ENCODE data around the gene COG8.

Gene COG8

DNA sequence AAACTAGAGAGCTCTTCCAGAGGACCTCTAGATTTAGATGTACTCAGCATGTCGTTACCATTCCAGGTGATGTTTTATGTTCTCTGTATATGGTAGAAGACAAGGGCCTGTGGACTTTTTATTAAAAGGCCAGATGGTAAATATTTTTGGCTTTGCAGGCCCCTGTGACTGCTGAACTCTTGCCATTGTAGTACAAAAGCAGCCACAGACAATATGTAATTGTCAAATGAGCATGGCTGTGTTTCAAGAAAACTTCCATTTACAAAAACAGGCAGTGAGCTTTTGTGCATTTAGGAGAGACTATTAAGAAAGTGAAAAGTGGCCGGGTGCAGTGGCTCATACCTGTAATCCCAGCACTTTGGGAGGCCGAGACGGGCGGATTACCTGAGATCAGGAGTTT is 4.8 kb upstream of the COG8 start:
- DNase-seq: no peak

DNA sequence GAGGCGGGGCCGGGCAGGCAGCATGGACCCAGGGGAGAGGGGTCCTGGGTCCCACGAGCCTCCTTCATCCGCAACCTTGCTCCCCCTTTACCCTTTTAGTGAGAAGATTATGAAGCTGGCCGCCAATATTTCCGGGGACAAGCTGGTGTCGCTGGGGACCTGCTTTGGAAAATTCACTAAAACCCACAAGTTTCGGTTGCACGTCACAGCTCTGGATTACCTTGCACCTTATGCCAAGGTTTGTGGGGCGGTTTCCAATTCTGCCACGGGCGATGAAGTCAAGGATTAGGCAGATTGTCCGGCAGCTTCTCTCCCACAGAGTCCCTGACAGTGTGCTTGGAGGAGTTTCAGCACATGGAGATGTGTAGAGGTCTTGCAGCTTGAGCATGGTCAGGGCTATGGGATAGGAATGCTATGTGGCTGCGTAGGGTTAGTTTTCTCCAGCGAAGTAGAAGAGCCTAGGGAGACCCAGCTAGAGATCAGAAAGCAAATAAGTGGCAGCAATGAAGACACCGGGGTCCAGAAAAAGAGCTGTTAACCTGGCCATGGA is 806 bp upstream of the COG8 start:
- DNase-seq: peak; percentile 27

GRCh38 chr16:69338557-69339288 is 641 bp downstream of the COG8 start:
- DNase-seq: no peak

- no peak for DNase-seq
These were observed 4.7 kb downstream of the COG8 start for GRCh38 chr16:69334696-69335095.

DNA sequence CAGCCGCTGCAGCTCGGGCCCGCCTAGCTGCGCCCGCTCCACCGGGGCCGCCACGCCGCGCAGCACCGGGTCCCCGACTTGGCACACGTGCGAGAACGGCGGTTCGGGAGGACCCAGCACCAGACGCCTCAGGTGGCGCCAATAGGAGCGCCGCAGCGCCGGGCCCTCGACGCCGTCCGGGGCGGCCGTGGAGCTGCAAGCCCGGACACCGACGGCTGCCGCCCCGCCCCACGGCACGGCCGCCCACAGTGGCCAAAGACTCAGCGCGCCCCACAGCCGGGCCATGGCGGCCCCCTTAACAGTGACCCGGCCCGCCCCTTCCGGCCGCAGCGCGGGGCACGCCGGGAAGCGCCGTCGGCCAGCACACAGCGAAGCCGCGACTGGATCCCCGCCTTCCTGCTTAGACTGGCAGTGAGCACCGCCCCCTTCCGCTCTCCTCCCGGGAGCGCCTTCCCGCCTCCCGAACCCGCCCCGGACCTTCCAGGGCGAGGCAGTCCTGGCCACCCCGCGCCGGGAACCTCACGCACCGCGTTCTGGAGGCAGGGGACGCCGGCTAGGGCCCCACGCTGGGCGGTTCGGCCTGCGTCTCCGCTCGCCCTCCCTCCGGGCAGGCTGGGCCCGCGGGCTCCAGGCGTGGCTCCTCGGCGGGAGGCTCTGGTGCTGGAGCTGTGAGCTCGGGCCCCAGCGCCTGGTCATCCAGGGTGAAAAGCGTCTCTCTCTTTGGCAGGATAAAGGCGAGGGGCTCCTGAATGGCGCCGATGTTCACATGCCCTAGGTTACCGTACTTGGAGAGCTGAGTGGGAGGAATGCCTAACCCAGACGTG is 8.9 kb downstream of the COG8 start, which contains the start of gene PDF:
PDF (minus strand) TSS at position 303 of the 824 bp plus-strand sequence; CDS start at position 285, 18 bp downstream.
- DNase-seq: peak; percentile 90

DNA sequence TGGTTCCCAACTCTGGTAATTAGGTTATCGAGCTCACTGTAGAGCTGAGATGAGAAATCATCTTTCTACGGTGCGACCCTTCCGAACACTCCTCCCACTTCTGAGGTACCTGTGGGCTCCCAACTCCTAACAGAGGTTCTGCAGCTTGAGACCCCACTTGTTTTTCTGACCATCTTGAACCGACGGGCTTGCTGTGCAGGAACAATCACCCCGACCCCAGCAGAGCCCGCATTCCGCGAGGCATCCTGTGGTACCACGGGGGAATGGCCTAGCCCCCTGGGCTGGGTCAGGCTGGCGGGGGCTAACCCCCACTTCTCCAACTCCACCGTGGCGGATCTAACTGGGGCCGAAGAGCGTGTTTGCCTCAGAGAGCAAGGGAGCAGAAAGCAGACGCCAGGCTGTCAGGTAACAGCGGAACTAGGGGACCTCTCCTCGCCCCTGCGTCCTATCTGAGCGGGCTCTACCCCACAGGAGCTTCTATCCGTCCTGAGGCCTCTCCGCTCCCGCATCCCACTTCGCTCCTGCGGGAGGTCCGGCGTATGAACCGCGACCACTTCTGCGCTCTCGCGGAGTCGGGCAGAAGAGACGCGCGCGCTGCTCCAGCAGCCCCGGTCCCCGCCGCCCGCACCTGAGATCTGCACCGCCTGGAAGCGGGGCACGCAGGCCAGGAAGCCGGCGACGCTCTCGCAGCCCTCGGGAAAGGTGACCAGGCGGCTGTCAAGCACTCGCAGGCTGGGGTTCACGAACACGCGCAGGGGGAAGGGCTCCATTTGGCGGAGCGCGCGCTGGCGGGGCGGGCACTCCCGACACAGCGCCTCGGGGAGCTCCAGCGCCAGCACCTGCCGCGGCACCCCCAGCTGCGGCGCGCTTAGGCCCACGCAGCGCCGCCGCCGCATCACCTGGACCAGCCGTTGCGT is 9.7 kb downstream of the COG8 start:
- DNase-seq: peak; percentile 35

GRCh38 chr16:69328854-69329316 is 10.5 kb downstream of the COG8 start:
- DNase-seq: peak; percentile 66

DNA sequence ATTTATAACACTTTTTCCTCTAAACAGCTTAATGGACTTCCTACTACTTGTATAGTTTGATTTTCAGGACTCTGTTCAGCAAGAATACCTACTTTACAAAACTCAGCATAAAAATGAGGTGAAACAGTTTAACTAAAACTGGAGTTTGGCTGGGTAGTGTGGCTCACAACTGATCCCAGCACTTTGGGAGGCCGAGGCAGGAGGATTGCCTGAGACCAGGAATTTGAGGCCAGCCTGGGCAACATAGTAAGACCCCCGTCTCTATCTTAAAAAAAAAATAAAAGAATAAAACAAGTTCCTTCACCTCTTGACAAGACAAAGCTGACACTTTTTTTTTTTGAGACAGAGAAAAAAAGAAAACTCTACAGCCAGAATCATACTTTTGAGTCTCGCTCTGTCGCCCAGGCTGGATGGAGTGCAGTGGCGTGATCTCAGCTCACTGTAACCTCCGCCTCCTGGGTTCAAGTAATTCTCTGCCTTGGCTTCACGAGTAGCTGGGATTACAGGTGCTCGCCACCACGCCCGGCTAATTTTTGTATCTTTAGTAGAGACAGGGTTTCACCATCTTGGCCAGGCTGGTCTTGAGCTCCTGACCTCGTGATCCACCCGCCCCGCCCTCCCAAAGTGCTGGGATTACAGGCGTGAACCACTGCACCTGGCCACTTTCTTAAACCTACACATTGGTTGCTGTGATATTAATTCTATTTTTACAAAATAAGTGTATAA is 11.6 kb downstream of the COG8 start:
- DNase-seq: no peak

- DNase-seq: no peak
These were observed 13.0 kb downstream of the COG8 start for GRCh38 chr16:69326172-69326873.

DNA sequence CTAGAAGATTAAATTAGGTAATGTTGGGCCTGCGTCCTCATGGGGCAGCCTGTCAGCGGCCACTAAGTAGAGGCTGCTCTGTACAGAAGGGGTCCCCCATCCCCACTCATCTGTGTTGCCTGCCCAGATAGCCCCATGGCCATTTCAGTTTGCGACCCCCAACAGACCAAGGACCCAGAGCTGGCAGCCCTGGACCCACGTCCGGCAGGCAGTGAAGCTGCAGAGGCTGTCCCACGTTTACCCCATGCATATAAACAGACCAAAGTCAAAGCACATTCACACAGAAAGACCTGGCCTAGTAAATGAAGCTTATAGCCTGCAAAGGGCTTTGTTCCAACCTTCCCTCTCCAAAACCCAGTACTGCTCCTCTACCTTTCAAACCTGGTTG is 13.6 kb downstream of the COG8 start:
- no peak for DNase-seq

DNA sequence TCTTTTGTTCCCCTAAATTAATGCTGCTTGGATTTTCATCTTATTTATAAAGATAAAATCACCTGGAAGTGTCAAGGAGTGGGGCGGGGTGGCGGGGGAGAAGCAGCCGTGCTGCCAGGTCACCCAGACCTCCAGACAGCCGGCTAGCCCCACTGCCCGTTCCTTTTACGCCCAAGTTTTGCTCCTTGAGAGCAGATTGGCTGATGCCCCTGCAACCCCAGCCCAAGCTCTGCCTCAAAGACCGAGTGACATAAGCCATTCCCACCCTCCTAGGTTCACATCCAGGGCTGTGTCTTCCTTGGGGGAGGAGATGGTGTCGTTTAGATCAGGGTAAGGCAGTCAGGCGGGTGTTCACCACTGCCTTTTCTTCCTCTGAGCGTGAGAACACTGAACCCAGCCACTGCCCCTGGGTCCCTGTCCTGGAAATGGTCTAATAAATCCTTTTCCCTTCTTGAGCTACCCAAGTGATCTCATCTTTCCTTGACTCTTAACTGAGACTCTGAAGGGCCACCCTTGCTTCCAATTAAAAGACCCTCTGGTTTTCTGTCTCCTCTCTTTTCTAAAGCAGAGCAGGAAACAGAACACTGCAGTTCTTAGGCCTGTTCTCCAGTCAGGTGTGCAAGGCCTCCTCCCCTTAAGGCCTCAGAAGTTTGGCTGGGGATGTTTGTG is 14.6 kb downstream of the COG8 start:
- no peak for DNase-seq

DNA sequence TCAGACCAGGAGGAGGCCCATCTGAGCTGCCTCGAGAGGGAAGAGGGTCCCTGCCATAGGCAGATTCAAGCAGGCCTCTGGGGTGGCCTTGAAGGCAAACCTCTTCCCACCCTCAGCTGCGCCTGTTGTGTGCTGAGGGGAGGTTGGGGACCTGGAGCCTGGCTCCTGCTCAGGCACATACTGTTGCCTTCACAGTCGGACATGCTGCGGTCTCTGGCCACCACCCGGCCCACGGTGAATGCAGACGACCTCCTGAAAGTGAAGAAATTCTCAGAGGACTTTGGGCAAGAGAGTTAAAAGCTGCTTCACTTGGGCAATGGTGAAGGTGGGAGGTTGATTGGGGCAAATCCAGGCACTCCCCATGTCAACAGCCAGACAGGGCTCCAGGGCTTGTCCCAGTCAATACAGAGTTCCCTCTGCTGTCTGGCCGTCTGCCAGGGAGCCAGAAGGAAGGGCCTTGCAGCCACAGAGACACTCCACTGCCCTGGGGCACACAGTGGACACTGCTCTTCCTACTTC is 15.3 kb downstream of the COG8 start:
- DNase-seq: no peak

GRCh38 chr16:69323415-69323814 is 15.9 kb downstream of the COG8 start:
- no peak for DNase-seq

DNA sequence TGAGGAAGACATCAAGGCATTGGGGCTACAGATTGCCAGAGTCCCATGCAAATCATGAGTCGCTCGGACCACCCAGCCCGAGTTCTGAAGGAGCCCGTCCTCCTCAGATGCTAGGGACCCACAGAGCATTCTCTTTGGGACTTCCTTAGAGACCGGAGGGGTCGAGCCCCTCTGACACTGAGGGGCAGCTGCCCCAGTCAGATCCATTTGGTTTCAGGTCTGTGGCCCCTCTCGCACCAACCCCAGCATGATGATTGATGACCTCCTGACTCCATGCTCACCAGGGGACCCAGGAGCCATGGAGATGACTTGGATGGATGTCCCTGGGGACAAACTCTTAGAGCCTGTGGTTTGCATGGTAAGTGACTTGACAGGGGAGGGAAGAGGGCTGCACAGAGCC is 17.0 kb downstream of the COG8 start:
- no peak for DNase-seq

DNA sequence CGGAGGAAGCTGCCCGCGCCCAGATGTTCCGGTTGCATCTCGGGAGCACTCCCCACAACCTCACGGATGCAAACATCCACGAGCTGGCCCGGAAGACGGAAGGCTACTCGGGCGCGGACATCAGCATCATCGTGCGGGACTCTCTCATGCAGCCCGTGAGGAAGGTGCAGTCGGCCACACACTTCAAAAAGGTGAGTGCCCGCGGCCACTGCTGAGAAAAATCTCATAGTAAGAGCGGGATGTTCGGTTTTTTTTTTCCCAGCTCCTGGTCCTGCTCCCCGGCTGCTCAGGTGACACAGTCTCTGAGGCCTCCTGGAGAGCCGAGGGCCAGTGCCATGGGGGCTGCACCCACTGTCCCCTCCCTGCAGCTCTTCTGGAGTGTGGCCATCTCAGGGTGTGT is 18.3 kb downstream of the COG8 start:
- DNase-seq: no peak

DNA sequence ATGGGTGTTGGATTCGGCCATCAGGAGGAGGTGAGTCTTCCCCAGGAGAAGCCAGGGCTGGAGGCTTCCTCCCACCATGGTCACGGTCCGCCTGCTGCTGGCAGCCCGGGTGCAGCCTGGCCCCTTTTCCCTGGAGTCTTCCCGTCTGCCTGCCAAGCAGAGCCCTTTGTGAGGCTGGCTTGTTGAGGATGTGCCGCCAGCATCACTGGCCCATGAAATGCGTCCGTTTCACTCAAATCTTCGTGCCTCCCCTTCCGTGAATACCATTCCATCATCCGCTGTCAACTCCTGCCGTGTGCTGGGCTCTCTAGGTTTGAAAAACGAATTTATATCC is 18.7 kb downstream of the COG8 start:
- no peak for DNase-seq

GRCh38 chr16:69319826-69320739 is 19.3 kb downstream of the COG8 start:
- DNase-seq: no peak

- DNase-seq: no peak
These were observed 20.0 kb downstream of the COG8 start for GRCh38 chr16:69319381-69319780.

GRCh38 chr16:69318911-69319289 is 20.5 kb downstream of the COG8 start:
- no peak for DNase-seq
